OCI-LY7 (cell line): Measurements from ENCODE around the gene EBF3. TPM values are rescaled to one million over a fixed set of nuclear protein-coding genes. Genes with fewer than 3 reads are reported as not detected.

ENCODE experiments used
- BruUV-seq: library from RNA; stranded (reverse); fragments of 400-500 nt; replicated peaks from 2 replicates; lab custom pipeline; 2021; lab: Mats Ljungman, UMichigan
- CTCF ChIA-PET: fragments of 300-600 bp; sonication (Branson Sonifier 250); formaldehyde crosslinking; loops from one replicate; lab custom pipeline; 2022; ENCODE audit warnings: antibody characterized with exemption; ENCODE audit not compliant: unreplicated experiment; lab: Charles Lee
- POLR2A ChIA-PET: fragments of 300-600 bp; sonication (Branson Sonifier 250); formaldehyde crosslinking; loops from one replicate; lab custom pipeline; 2022; ENCODE audit warnings: antibody characterized with exemption; lab: Charles Lee
- DNase-seq: peaks from one replicate; pipeline ENCODE4 v3.0.0-alpha.2; 2015; ENCODE audit warnings: low spot score
- H2AFZ ChIP-seq: fragments of 200-600 bp; sonication (generic), shearing (Covaris generic); 2 replicates; pipeline ENCODE4 v1.6.1; 2014; ENCODE audit warnings: mild to moderate bottlenecking, antibody characterized with exemption, low read length, moderate library complexity
- H3K27ac ChIP-seq: fragments of 200-600 bp; sonication (generic); 2 replicates; pipeline ENCODE4 v1.5.1; 2014; ENCODE audit warnings: mixed run types, low read depth, mild to moderate bottlenecking, moderate library complexity, low read length, inconsistent platforms; ENCODE audit not compliant: poor library complexity, severe bottlenecking
- H3K36me3 ChIP-seq: fragments of 200-600 bp; sonication (generic); 2 replicates; pipeline ENCODE4 v1.6.1; 2014; ENCODE audit warnings: mild to moderate bottlenecking, antibody characterized with exemption, low read length, moderate library complexity, mixed read lengths; ENCODE audit not compliant: insufficient read depth
- H3K4me1 ChIP-seq: fragments of 200-600 bp; sonication (generic); 2 replicates; pipeline ENCODE4 v1.5.1; 2014; ENCODE audit warnings: mild to moderate bottlenecking, low read length; ENCODE audit not compliant: insufficient read depth, poor library complexity, severe bottlenecking
- H3K4me2 ChIP-seq: fragments of 200-600 bp; sonication (generic); 2 replicates; pipeline ENCODE4 v1.6.1; 2014; ENCODE audit warnings: mild to moderate bottlenecking, low read length
- H3K4me3 ChIP-seq: fragments of 200-600 bp; sonication (generic); 2 replicates; pipeline ENCODE4 v1.5.1; 2014; ENCODE audit warnings: mild to moderate bottlenecking, low read depth, low read length; ENCODE audit not compliant: poor library complexity, severe bottlenecking
- H3K79me2 ChIP-seq: fragments of 200-600 bp; sonication (generic); 2 replicates; pipeline ENCODE4 v1.6.1; 2016; ENCODE audit warnings: low read depth, mild to moderate bottlenecking, low read length, moderate library complexity, mixed read lengths; ENCODE audit not compliant: insufficient read depth
- H3K9me2 ChIP-seq: fragments of 200-600 bp; sonication (generic); 2 replicates; pipeline ENCODE4 v1.6.1; 2016; ENCODE audit warnings: mild to moderate bottlenecking, low read length, mixed read lengths; ENCODE audit not compliant: insufficient read depth
- H3K9me3 ChIP-seq: fragments of 200-600 bp; sonication (generic); 2 replicates; pipeline ENCODE4 v1.6.1; 2014; ENCODE audit warnings: mild to moderate bottlenecking, mixed run types, low read length, mixed read lengths
- H4K20me1 ChIP-seq: fragments of 200-600 bp; sonication (generic); 2 replicates; pipeline ENCODE4 v1.6.1; 2014; ENCODE audit warnings: mild to moderate bottlenecking, antibody characterized with exemption, low read length, moderate library complexity, mixed read lengths; ENCODE audit not compliant: insufficient read depth
- EZH2phosphoT487 ChIP-seq: fragments of 200-600 bp; sonication (generic); IDR thresholded peaks from 2 replicates; pipeline ENCODE4 v1.6.1; 2018; ENCODE audit warnings: low read depth, borderline replicate concordance, mild to moderate bottlenecking, mixed run types, antibody characterized with exemption, low read length, moderate library complexity, mixed read lengths
- intact Hi-C: fragments of 100-400 bp; cut with micrococcal nuclease; formaldehyde crosslinking; loops from one replicate; pipeline ENCODE4 v1.10.0; 2022; ENCODE audit not compliant: unreplicated experiment
- total RNA-seq, 2 experiments: library from RNA; depleted of rRNA in 1 of 2; stranded (reverse); fragments of >200 nt in 1 of 2; shearing (Covaris generic) in 1 of 2; gene quantifications; 2 replicates each; pipeline ENCODE4 v1.2.3, GENCODE V29; 2014 to 2022
- TF ChIP-seq, protein P1 (sequence below): fragments of 200-600 bp; sonication (generic); conservative IDR thresholded peaks from 2 replicates; pipeline ENCODE4 v1.5.1; 2014; ENCODE audit warnings: mild to moderate bottlenecking, antibody characterized with exemption, low read length, moderate library complexity, mixed read lengths

The EBF3 gene
- total RNA-seq, 2 experiments from 2014 or later, result not detected

DNA sequence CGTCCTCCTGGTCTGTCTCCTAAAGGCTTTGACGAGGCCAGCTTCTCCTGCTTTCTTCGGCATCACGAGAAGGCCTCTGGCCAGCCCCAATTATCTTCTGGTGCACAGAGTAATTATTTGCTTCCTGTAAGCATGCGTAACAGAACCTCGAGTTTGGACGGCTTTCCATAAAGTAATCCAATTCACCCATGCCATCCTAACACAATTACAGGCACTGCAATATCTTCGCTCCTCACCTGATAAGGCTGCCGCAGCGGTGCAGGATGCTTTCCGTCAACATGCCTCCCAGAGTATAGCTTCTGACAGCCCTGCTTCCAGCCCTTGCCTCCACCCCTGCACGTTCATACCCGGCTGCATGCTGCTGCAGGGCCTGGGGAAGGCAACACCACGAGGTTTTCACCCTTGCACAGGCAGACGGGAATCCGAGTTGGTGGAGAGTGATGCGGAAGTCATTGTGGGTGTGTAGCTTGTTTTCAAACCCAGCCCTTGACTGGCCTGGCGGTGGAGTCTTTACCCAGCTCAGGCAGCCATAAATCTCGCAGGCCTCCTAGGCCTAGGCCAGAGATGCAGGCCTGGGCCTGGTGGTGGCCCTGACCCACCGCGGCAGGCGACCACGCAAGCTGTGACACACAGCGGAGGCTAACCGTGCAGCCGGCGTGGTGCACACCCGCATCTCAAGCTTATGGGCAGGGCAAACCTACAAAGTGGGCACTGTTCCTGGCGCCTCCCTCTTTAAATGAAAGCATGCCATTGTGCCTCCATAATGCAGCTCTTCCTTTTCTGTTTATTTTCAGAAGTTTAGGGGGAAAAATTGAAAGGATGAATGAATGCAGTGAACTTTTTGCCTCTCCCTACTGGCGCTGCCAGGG, 12.7 kb downstream of the EBF3 start:
- CTCF ChIA-PET, result no interaction called here
- POLR2A ChIA-PET, result no interaction called here
- TF ChIP-seq, protein P1, sequence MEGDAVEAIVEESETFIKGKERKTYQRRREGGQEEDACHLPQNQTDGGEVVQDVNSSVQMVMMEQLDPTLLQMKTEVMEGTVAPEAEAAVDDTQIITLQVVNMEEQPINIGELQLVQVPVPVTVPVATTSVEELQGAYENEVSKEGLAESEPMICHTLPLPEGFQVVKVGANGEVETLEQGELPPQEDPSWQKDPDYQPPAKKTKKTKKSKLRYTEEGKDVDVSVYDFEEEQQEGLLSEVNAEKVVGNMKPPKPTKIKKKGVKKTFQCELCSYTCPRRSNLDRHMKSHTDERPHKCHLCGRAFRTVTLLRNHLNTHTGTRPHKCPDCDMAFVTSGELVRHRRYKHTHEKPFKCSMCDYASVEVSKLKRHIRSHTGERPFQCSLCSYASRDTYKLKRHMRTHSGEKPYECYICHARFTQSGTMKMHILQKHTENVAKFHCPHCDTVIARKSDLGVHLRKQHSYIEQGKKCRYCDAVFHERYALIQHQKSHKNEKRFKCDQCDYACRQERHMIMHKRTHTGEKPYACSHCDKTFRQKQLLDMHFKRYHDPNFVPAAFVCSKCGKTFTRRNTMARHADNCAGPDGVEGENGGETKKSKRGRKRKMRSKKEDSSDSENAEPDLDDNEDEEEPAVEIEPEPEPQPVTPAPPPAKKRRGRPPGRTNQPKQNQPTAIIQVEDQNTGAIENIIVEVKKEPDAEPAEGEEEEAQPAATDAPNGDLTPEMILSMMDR, result no peak
- TF ChIP-seq EZH2phosphoT487, result no peak

DNA sequence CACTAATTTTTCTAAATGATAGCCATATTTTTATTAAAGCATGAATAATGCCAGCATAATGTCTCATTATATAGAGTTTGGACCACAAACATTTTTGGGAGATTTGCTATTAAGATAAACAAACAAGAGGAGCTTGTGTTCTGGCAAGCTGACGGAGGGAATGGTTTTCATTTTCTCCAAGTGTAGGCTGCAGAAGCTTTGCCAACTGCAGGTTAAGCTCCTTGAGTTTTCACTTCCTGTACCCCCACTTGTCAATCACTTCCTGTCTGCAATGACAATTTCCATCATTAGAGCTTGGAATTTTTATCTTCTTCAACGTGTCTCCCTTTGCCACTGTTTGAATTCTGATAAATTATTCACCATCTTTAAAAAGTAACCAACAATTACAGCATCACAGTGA, 13.4 kb downstream of the EBF3 start:
- Histone ChIP-seq H3K4me3 (no peak overlapping the region), H3K79me2 (no peaks in the 10 kb centered on the region), H3K36me3 (no peaks in the 10 kb centered on the region), H3K27ac (no peak overlapping the region), H3K9me3 (no peaks in the 10 kb centered on the region), H3K9me2 (no peaks in the 10 kb centered on the region), H3K4me2 (no peak overlapping the region), H2AFZ (no peak overlapping the region), H3K4me1 (no peaks in the 10 kb centered on the region), H4K20me1 (no peaks in the 10 kb centered on the region)
- ChIA-PET CTCF (no interaction called here), POLR2A (no interaction called here)
- TF ChIP-seq, protein P1, result no peak
- TF ChIP-seq EZH2phosphoT487, result no peak
- no peak for DNase-seq
- intact Hi-C loops, result no loop called here
- BruUV-seq, result no TSS peak

More for the DNA sequence above, 12.7 kb downstream of the EBF3 start:
- intact Hi-C loops, result no loop called here
- no TSS peak for BruUV-seq
- Histone ChIP-seq H3K9me3 (no peaks in the 10 kb centered on the region), H3K79me2 (no peaks in the 10 kb centered on the region), H3K9me2 (no peaks in the 10 kb centered on the region), H2AFZ (no peak overlapping the region), H3K4me1 (no peaks in the 10 kb centered on the region), H3K27ac (no peak overlapping the region), H3K4me3 (no peak overlapping the region), H3K4me2 (no peak overlapping the region), H3K36me3 (no peaks in the 10 kb centered on the region), H4K20me1 (no peaks in the 10 kb centered on the region)
- DNase-seq, result no peak

DNA sequence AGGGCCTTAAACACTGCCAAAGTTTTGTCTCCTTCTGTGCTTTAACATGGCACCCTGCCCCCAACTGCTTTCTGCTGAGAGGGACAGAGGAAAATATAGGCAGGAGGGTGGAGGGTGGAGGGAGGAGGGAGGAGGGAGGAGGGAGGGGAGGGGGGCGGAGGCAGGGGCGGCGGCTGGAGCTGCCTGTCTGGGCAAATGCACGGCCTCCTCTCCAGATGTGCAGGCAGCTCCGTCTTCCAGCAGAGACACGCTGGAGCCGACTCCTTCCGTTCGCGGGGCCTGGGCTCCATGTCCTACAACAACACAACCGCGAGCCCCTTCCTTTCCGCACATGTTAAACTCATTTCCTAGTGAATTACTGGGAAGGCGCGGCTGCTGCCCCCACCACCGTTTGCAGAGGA, 14.2 kb downstream of the EBF3 start:
- intact Hi-C loops, result no loop called here
- BruUV-seq, result no TSS peak
- H3K9me3 ChIP-seq, result no peaks in the 10 kb centered on the region

More for the DNA sequence above, 14.2 kb downstream of the EBF3 start:
- Histone ChIP-seq H3K4me2 (no peak overlapping the region), H3K4me1 (no peaks in the 10 kb centered on the region), H3K4me3 (no peak overlapping the region), H3K9me2 (no peaks in the 10 kb centered on the region), H4K20me1 (no peaks in the 10 kb centered on the region), H3K27ac (no peak overlapping the region), H3K79me2 (no peaks in the 10 kb centered on the region), H3K36me3 (no peaks in the 10 kb centered on the region), H2AFZ (no peak overlapping the region)
- DNase-seq, result no peak
- ChIA-PET CTCF (no interaction called here), POLR2A (interaction anchor here (0.6 kb wide), 1 partner anchor 700 kb away, joined by 3 read pairs; no protein-coding TSS in a partner anchor)
- TF ChIP-seq, protein P1, result no peak
- no peak for TF ChIP-seq EZH2phosphoT487
